ENCODE measurements around the gene MS4A10.

MS4A10 gene

DNA sequence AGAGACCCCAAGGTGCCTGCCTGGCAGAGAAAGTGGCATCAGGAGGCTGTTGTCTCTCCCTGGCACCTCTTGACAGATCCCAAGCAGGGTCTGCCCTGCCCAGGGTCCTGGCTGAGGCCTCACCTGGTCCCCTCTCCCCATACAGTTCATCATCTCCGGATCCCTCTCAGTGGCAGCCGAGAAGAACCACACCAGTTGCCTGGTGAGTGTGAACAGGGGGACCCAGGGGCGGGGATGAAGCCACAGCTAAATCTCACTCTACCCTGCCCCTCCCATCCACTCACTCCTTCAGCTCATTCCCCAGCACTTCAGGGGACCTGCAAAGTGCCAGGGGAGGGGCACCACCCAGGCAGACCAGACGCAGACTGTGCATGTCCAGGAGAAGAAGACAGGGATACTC, 14.0 kb upstream of the MS4A10 start:
- no peak for TF ChIP-seq POLR2AphosphoS5 (IDR thresholded peaks at IDR 0.05; ENCODE audit: low read depth, low read length)
- no peak for TF ChIP-seq TAF1 (IDR thresholded peaks at IDR 0.05; ENCODE audit: borderline replicate concordance, insufficient read depth, low read length)
- TF ChIP-seq, protein P1, sequence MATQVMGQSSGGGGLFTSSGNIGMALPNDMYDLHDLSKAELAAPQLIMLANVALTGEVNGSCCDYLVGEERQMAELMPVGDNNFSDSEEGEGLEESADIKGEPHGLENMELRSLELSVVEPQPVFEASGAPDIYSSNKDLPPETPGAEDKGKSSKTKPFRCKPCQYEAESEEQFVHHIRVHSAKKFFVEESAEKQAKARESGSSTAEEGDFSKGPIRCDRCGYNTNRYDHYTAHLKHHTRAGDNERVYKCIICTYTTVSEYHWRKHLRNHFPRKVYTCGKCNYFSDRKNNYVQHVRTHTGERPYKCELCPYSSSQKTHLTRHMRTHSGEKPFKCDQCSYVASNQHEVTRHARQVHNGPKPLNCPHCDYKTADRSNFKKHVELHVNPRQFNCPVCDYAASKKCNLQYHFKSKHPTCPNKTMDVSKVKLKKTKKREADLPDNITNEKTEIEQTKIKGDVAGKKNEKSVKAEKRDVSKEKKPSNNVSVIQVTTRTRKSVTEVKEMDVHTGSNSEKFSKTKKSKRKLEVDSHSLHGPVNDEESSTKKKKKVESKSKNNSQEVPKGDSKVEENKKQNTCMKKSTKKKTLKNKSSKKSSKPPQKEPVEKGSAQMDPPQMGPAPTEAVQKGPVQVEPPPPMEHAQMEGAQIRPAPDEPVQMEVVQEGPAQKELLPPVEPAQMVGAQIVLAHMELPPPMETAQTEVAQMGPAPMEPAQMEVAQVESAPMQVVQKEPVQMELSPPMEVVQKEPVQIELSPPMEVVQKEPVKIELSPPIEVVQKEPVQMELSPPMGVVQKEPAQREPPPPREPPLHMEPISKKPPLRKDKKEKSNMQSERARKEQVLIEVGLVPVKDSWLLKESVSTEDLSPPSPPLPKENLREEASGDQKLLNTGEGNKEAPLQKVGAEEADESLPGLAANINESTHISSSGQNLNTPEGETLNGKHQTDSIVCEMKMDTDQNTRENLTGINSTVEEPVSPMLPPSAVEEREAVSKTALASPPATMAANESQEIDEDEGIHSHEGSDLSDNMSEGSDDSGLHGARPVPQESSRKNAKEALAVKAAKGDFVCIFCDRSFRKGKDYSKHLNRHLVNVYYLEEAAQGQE (IDR thresholded peaks at IDR 0.05; ENCODE audit: insufficient read depth in 1 of 2, low read depth in 2 of 2, low read length in 2 of 2), result no peak
- TF ChIP-seq SIN3A (IDR thresholded peaks at IDR 0.05; ENCODE audit: borderline replicate concordance, insufficient read depth, low read length), result no peak
- no peak for TF ChIP-seq FOXP2 (optimal IDR thresholded peaks at IDR 0.05; ENCODE audit: borderline replicate concordance, extremely low read depth, extremely low read length, insufficient read depth)

DNA sequence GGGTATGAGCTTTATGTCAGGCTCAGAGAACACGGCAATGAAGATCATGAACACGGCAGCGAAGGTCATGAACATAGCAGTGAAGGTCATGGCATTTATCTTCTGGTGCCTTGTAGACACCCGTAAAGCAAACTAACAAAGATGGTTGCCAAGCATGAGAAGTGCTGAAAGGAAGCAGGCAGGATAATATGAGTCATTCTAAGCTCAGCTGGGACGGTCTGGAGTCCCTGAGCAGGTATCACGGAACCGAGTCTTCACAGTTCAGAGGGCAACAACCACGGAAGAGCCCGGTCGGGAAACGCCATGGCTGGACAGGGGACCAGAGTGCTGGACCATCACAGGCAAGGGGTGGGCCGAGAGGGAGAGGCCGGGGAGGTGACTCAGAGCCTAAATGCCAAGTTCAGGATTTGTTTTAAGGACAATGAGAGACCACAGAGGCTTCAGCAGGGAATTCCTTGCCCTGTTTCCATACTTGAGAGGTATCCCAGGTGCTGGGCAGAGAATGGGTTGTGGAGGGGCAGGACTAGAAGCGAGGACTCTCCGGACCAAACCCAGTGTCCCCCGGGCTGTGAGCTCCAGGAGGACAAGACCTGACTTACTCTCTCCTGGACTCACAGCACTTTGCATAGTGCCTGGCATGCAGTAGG, 13.1 kb upstream of the MS4A10 start:
- no peak for TF ChIP-seq POLR2AphosphoS5 (IDR thresholded peaks at IDR 0.05; ENCODE audit: low read depth, low read length)
- TF ChIP-seq TAF1 (IDR thresholded peaks at IDR 0.05; ENCODE audit: borderline replicate concordance, insufficient read depth, low read length), result no peak
- TF ChIP-seq SIN3A (IDR thresholded peaks at IDR 0.05; ENCODE audit: borderline replicate concordance, insufficient read depth, low read length), result no peak
- TF ChIP-seq, protein P1 (IDR thresholded peaks at IDR 0.05; ENCODE audit: insufficient read depth in 1 of 2, low read depth in 2 of 2, low read length in 2 of 2), result no peak

DNA sequence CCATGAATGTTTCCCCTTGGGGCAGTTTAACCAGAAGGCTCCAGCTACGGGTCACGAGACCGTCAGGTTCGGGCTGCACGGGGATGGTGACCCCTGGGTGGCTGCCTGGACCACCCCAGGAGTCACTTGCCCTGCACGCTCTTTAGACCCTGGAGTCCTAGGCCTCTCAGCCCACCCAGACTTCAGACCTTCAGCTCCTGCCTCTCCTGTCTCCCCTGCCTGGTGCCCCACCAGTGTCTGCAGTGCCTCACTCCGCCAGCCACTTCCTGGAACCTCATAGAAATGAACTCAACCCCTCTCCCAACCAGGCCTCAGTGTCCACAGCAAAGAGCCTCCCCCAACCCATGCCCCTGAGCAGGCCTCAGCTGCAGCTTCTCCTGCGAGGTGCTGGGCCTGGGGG, 12.5 kb upstream of the MS4A10 start:
- TF ChIP-seq, protein P1 (IDR thresholded peaks at IDR 0.05; ENCODE audit: insufficient read depth in 1 of 2, low read depth in 2 of 2, low read length in 2 of 2), result no peak
- TF ChIP-seq TAF1 (IDR thresholded peaks at IDR 0.05; ENCODE audit: borderline replicate concordance, insufficient read depth, low read length) (no peak), SIN3A (IDR thresholded peaks at IDR 0.05; ENCODE audit: borderline replicate concordance, insufficient read depth, low read length) (no peak), POLR2AphosphoS5 (IDR thresholded peaks at IDR 0.05; ENCODE audit: low read depth, low read length) (no peak)

DNA sequence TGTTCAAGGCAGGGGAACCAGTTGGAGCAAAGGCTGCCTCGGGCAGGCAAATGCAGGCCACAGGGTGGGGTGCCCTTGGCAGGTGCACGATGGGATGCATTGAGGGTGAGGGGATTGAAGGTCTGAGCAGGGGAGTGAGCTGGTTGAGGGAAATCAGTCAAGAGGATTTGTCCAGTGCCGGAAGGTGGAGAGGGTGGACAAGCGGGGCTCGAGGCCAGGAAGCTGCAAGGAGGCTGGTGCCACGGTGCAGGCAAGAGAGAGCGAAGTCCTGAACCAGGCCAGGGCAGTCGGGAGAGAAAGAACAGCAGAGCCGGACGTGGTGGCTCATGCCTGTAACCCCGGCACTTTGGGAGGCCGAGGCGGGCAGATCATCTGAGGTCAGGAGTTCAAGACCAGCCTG, 10.4 kb upstream of the MS4A10 start:
- no peak for TF ChIP-seq POLR2AphosphoS5 (IDR thresholded peaks at IDR 0.05; ENCODE audit: low read depth, low read length)
- no peak for TF ChIP-seq SIN3A (IDR thresholded peaks at IDR 0.05; ENCODE audit: borderline replicate concordance, insufficient read depth, low read length)

DNA sequence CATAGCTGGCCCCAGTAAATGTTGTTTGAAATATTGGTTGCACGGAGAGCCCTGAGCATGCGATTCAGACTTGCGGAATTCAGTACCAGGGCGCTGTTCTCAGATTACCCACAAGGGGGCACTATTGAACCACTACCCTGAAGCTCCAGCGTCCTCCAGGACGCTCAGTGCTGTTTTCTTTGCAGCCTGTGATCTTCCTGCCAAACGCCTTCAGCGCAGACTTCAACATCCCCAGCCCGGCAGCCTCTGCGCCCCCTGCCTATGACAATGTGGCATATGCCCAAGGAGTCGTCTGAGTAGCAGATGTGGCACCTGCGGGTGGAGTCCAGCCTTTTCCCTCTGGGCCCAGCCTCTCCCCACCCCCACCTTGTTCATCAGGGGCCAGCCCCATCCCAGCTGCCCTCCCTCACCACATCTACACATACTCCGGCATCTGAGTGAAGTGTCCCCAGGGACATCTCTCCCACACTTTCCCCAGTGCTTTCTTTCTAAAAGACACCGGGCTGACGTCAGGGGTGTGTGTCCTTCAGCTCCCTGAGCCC, 9.6 kb upstream of the MS4A10 start:
- TF ChIP-seq TAF1 (IDR thresholded peaks at IDR 0.05; ENCODE audit: borderline replicate concordance, insufficient read depth, low read length) (no peak), SIN3A (IDR thresholded peaks at IDR 0.05; ENCODE audit: borderline replicate concordance, insufficient read depth, low read length) (no peak), POLR2AphosphoS5 (IDR thresholded peaks at IDR 0.05; ENCODE audit: low read depth, low read length) (no peak), FOXP2 (optimal IDR thresholded peaks at IDR 0.05; ENCODE audit: borderline replicate concordance, extremely low read depth, extremely low read length, insufficient read depth) (no peak)
- TF ChIP-seq, protein P1 (IDR thresholded peaks at IDR 0.05; ENCODE audit: insufficient read depth in 1 of 2, low read depth in 2 of 2, low read length in 2 of 2), result no peak
